SHP77 treated with DMSO at 0.1 percent for 48 hours (cell line): ENCODE results near the gene CDC14A.
A peak's percentile ranks its signal among the peaks of the same experiment; 100 is the strongest.
"Not testable (repeated sequence)": the region's sequence is repeated elsewhere in the genome, so short reads cannot be mapped to it uniquely, and the experiment has no call there.

Source experiments
- DNase-seq: peaks from one replicate; lab custom pipeline; 2025; lab: John Stamatoyannopoulos, UW

CDC14A gene, protein sequence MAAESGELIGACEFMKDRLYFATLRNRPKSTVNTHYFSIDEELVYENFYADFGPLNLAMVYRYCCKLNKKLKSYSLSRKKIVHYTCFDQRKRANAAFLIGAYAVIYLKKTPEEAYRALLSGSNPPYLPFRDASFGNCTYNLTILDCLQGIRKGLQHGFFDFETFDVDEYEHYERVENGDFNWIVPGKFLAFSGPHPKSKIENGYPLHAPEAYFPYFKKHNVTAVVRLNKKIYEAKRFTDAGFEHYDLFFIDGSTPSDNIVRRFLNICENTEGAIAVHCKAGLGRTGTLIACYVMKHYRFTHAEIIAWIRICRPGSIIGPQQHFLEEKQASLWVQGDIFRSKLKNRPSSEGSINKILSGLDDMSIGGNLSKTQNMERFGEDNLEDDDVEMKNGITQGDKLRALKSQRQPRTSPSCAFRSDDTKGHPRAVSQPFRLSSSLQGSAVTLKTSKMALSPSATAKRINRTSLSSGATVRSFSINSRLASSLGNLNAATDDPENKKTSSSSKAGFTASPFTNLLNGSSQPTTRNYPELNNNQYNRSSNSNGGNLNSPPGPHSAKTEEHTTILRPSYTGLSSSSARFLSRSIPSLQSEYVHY

DNA sequence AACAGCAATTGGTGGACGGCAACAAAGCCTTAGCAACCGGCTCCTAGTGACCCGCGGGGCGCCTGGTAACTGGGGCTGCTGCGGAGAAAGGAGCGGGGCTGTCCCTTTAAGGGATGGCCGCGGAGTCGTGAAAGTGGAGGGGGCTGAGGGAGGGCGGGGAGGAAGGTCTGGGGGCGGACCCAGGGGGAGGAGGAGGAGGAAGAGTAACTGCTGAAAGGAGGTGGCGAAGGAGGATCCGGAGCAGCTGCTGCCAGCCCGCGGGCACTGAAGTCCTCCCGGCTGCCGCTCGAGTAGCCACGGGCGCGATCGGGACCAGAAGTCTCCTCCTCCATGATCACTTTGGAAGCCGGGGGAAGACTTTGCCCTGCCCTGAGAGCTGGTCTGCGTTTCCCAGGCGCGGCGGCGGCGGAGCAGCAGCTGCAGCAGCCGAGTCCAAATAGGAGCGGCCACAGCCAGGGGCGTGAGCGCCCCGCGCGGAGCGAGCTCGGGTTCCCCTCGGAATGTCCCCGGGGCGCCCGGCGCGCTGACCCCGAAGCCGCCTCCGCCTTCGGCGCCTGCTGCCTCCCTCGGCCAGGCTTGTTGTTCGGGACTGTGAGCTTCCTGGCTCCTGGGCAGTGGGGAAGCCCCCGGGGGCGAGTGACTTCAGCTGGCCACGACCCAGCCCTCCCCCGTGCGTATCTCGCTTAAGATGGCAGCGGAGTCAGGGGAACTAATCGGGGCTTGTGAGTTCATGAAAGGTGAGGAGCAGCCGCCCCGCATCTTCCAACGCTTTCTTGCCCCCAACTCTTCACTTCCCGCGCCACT lies at the start of gene CDC14A:
CDC14A (plus strand) TSS at position 240 of the 804 bp plus-strand sequence; CDS start at position 689, 449 bp downstream.
- DNase-seq: peak; percentile 80

GRCh38 chr1:100302739-100303138 lies 49.6 kb upstream of the CDC14A start:
- DNase-seq: no peak

- no peak for DNase-seq
Measured at GRCh38 chr1:100304227-100304626, 48.1 kb upstream of the CDC14A start.

- no peak for DNase-seq
Measured at GRCh38 chr1:100304921-100305320, 47.4 kb upstream of the CDC14A start.

DNA sequence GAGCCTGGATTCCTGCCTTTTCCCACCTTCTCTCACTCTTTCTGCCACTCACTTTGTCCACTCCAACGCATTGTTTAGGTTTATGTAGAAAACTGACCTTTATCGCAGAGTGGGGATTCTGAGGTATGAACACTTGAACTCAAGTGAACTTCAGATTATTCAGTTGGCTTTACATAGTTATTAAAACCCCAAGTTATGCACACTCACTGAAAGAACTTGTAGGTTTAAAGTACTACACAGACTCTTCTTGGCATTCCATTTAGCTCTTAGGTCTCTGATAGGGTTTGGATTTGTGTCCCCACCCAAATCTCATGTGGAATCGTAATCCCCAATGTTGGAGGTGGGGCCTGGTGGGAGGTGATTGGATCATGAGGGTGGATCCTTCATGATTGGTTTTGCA lies 46.4 kb upstream of the CDC14A start:
- DNase-seq: no peak

DNA sequence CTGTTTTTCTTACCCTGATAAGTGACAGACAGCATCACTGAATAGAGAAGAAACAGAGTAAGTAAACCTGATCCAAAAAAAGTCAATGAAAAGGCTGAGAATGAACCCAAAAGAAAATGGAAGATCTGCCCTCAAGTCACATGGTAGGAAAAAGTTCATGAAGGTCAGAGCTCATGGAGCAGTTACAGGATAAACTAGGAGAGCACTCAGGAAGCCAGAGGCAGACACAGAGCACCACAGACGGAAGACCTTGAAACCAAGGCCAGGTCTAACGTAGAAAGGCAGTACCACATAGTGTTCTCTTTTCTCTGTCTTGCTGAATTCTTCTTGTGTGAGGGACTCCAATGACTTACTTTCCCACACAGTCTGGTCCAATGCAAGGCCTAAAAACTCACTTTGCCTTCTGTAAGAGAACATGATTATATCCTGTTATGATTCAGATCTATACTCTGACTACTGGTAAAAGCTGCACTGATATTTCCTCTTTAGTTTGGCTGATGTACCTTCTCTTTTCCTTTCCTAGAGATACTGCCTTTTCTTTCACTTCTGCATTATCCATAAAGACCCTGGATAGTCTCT lies 45.5 kb upstream of the CDC14A start:
- no peak for DNase-seq

DNA sequence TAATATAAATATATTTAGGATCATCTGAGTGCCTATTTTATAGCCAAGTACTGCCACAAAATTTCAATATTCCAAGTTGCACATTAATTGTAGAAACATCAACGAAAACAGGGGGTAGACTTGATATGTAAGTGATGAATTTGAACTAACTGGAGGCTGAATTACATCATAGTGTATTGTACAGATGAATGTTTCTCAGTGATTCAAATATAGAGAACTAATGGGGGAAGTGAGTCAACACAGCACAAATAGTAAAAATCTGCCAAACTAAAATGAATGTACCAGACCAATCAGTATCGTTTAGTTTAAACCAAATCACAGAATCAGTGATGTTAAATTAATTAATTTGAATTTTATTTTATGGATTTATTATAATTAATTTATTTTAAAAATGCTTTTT lies 43.5 kb upstream of the CDC14A start:
- no peak for DNase-seq

- DNase-seq: no peak
Measured at GRCh38 chr1:100309863-100310262, 42.4 kb upstream of the CDC14A start.

DNA sequence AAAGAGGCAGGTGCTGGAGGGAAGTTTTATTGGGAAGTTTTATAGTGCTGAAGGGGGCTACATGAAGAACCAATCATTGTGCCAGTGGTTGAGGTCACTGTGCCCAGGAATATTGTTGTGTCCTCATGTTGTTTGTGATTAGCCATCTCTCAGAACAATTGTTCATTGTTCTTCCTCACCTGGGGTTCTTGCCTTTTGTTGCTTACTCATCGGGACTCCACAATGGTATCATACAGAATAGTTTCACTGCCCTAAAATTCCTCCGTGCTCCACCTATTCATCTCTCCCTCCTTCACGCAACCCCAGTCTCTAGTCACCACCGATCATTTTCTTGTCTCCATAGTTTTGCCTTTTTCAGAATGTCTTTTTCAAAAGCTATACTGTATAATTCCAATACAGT lies 38.9 kb upstream of the CDC14A start:
- no peak for DNase-seq

- DNase-seq: no peak
Measured at GRCh38 chr1:100316622-100317021, 35.7 kb upstream of the CDC14A start.

- DNase-seq: no peak
Measured at GRCh38 chr1:100320311-100321099, 31.8 kb upstream of the CDC14A start.

DNA sequence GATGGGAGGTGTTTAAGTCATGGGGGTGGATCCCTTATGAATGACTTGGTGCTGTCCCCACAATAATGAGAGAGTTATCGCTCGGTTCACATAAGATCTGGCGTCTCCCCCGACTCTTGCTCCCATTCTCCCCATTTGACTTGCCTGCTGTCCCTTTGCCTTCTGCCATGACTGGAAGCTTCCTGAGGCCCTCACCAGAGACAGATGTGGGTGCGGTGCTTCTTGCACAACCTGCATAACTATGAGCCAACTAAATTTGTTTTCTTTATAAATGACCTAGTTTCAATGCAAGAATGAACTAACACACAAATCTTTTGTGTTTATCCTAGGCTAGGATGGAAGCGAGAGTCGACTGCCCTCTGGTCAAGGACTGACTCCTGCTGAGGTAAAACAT lies 31.2 kb upstream of the CDC14A start:
- DNase-seq: no peak

DNA sequence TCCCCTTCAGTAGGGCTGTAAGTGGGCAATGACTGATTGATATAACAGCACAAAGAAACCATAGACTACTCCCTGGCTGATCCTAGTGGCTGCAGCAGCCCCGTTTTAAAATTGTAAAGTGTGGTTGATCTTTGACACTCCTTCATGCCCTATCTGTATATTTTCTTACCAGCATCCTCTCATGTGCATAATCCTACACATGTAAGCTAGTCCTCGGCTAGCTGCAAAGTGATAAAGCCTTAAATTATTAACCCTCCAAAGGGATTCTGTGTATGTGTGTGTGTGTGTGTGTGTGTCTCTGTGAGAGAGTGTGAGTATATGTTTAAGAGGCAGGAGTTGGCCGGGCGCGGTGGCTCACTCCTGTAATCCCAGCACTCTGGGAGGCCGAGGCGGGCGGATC lies 30.8 kb upstream of the CDC14A start:
- DNase-seq: no peak

DNA sequence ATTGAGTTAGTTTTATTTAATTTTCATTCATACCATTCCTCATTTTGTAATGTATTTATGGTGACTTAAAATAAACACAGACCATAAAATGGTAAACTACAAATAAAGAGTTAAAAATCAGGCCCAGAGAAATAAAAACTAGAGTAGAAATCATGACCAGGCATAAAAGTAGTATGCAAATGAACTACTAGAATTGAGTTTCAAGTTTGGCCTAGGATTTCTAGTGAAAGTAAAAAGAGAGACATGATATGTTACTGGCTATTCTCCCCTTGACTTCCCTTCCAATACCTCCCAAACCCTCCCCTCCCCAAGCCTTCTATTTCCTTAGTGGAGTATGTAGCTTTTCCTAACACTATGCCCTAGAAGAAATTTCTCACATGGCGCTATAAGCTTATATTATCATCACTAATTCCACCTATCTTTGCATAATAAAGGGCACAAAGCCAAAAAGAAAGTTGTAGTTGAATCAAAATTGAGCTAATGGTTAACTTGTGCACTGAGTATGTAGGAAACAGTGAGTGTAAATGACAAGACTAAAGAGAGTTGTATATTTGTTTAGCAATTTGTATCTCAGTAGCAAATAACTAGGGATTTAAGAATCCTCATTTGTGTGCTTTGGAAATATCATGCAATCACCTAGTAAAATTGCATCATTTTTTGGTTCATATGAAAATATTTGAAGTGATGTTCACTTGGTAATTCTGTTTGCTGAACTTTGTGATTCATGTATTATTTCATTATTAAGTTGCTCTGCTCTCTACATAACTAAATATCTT lies 29.7 kb upstream of the CDC14A start:
- DNase-seq: no peak

GRCh38 chr1:100323419-100324106 lies 28.7 kb upstream of the CDC14A start:
- DNase-seq: no peak

- DNase-seq: no peak
Measured at GRCh38 chr1:100325415-100326324, 26.6 kb upstream of the CDC14A start.

GRCh38 chr1:100326325-100326670 lies 26.0 kb upstream of the CDC14A start:
- not testable (repeated sequence) for DNase-seq

GRCh38 chr1:100328133-100328532 lies 24.2 kb upstream of the CDC14A start:
- DNase-seq: no peak

DNA sequence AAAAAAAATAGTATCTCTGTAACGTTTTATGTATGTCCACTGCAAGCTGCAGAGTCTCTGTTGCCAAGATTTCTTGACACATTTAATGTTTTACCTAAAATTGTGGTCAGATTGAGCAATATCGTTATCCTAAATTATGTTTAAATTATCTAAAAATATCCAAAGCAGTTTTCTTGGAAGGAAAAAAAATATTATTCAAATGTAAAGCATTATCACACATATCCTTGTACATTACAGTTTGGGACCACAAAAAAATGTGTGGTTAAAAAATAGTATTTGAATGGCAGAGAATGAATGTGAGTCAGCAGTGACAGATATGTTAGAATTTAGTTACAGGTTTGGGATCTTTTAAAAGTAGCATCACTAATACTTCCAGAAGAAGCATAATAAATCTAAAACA lies 21.2 kb upstream of the CDC14A start:
- DNase-seq: not testable (repeated sequence)
